ENCODE data around the gene DCUN1D5. TPM values are rescaled to one million over a fixed set of nuclear protein-coding genes. Genes with fewer than 3 reads are reported as not detected.

DCUN1D5 gene
- total and polyA plus RNA-seq, 2 of the 13 experiments (the other 11 are each of a cell fraction or from before 2014, with no cell fraction given), result 32.9 to 46.7 TPM

- H3K36me3 ChIP-seq (replicated peaks in 1 of 2; ENCODE audit: control insufficient read depth in 1 of 2, insufficient read depth in 2 of 2, low read length in 2 of 2), result no peaks in the 10 kb centered on the region
- no peak overlapping the region for H3K9ac ChIP-seq (ENCODE audit: insufficient read depth, low read depth, low read length)
- no peaks in the 10 kb centered on the region for H3K9me3 ChIP-seq (ENCODE audit: low read length)
- WGBS (ENCODE audit: low lambda C conversion rate), result 0% methylated on average over 1 of the region's 1 CpG
- DNase-seq (ENCODE audit: low spot score) (no peak), ATAC-seq (no peak), FAIRE-seq (no peak)
- in situ Hi-C loops (cut with HindIII; ENCODE audit: extremely low pct_ligation_motif_present, low pct_unique_long_range_greater_than_20kb) (no loop called here), intact Hi-C loops (cut with micrococcal nuclease; ENCODE audit: unreplicated experiment) (no loop called here)
- H4K20me1 ChIP-seq (ENCODE audit: insufficient read depth, low read length), result no peaks in the 10 kb centered on the region
- H3K4me1 ChIP-seq (ENCODE audit: insufficient read depth, low read length), result no peaks in the 10 kb centered on the region
- H3K4me2 ChIP-seq (ENCODE audit: low read depth, low read length), result no peak overlapping the region
- no peaks in the 10 kb centered on the region for H3K79me2 ChIP-seq (ENCODE audit: insufficient read depth, low read length)
- TF ChIP-seq POLR2G (IDR thresholded peaks at IDR 0.05; ENCODE audit: low read depth, low read length), result no peak
- no peak for TF ChIP-seq THYN1 (CRISPR knock-in tag; IDR thresholded peaks at IDR 0.05; ENCODE audit: borderline replicate concordance, low read depth)
- no peak for TF ChIP-seq GTF2F1 (IDR thresholded peaks at IDR 0.05; ENCODE audit: low read length)
- TF ChIP-seq MAFK (conservative IDR thresholded peaks at IDR 0.05 in 1 of 2, IDR thresholded peaks at IDR 0.05 in 1 of 2; ENCODE audit: low read length in 2 of 2), result no peak
- TF ChIP-seq HIVEP1 (CRISPR knock-in tag; IDR thresholded peaks at IDR 0.05), result no peak
- no peak for TF ChIP-seq ZBTB33 (CRISPR knock-in tag; IDR thresholded peaks at IDR 0.05)
- no peak for TF ChIP-seq SATB2 (CRISPR knock-in tag; IDR thresholded peaks at IDR 0.05)
- no peak for TF ChIP-seq ZNF883 (CRISPR knock-in tag; IDR thresholded peaks at IDR 0.05; ENCODE audit: not compliant biosample characterization)
- no peak overlapping the region for H3K4me3 ChIP-seq (replicated peaks in 1 of 3; ENCODE audit: insufficient read depth in 1 of 3, low read depth in 2 of 3, low read length in 3 of 3)
- BruUV-seq (replicated peaks), result no TSS peak
- H3K27ac ChIP-seq (ENCODE audit: extremely low read length, insufficient read depth, low read length), result no peak overlapping the region
- POLR2A ChIA-PET, result no interaction called here
- no peak overlapping the region for H2AFZ ChIP-seq (ENCODE audit: low read length)
- H3K27me3 ChIP-seq (ENCODE audit: control insufficient read depth in 1 of 2, insufficient read depth in 2 of 2, low read length in 2 of 2), result no peaks in the 10 kb centered on the region
- CTCF ChIA-PET (ENCODE audit: low intra/inter-chr PET ratio, low total read pairs), result no interaction called here
Measured at GRCh38 chr11:103016031-103016430, 75.9 kb downstream of the DCUN1D5 start.
